PFSK-1 (cell line): ENCODE measurements around the gene HBA1.

Experiments
- POLR2AphosphoS5 ChIP-seq: IDR thresholded peaks from 2 replicates; pipeline ENCODE4 v1.6.1; 2012; ENCODE audit warnings: low read depth, mild to moderate bottlenecking, control low read depth, low read length, moderate library complexity
- REST ChIP-seq, 2 experiments: IDR thresholded peaks; 2 replicates each; pipeline versions ENCODE4 v1.6.1 to v1.8.0; 2011 to 2012; ENCODE audit warnings: low read depth in 2 of 2, low read length in 2 of 2, control low read depth in 1 of 2, inconsistent platforms in 1 of 2, mild to moderate bottlenecking in 1 of 2, moderate library complexity in 1 of 2; ENCODE audit not compliant: insufficient read depth in 1 of 2
- SIN3A ChIP-seq: IDR thresholded peaks from 2 replicates; pipeline ENCODE4 v1.6.1; 2012; ENCODE audit warnings: mild to moderate bottlenecking, low read length, moderate library complexity, borderline replicate concordance; ENCODE audit not compliant: insufficient read depth
- TAF1 ChIP-seq: IDR thresholded peaks from 2 replicates; pipeline ENCODE4 v1.6.1; 2012; ENCODE audit warnings: low read length, control low read depth, borderline replicate concordance; ENCODE audit not compliant: insufficient read depth

GRCh38 chr16:159136-159849 lies 17.2 kb upstream of the HBA1 start:
- TF ChIP-seq REST (IDR thresholded peaks at IDR 0.05; ENCODE audit: insufficient read depth in 1 of 2, low read depth in 2 of 2, low read length in 2 of 2) (no peak), POLR2AphosphoS5 (no peak), SIN3A (no peak), TAF1 (no peak)
